RCC 7860 (cell line): ENCODE results near the gene MEIKIN.

Source experiments
- DNase-seq: peaks from one replicate; pipeline ENCODE4 v3.0.0-alpha.2; 2015; ENCODE audit warnings: low spot score
- FAIRE-seq: peaks from 2 replicates; lab custom pipeline; 2012; peaks lifted over from hg19 to GRCh38; lab: Jason Lieb, UNC

Gene MEIKIN

DNA sequence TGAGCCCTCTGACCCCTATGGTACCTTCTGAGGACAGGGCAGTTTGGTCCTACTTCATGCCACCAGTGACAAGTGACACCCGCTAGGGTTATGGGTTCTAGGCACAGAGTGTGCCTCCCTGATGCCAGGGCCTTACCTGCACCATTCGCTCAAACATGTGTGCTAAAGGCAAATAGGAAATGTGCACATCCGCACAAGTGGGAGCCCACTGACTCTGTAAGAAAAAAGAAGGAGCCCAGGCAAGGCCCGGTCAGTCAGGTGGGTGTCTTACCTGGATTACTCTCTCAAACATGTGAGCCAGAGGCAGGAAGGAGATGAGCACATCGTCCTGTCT is 29.1 kb upstream of the MEIKIN start:
- DNase-seq = no peak
- no peak for FAIRE-seq

DNA sequence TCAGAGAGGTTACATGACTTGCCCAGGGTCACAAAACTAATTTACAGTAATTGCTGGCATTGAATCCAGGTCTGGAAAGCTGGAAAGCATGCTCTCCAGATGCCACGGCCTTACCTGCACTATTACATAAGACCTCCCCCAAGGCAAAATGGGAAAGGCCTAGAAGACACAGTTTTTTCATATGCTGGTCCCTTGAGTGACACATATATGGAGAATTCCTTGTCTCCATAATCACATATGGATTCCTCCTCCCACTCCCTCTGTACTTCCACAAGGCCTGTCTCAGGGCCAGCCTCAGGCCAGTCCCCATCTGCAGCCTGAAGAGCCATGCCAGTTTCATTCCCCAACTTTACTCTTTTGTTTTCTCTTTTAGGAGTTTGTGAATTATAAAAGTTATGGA is 28.6 kb upstream of the MEIKIN start:
- FAIRE-seq = no peak
- no peak for DNase-seq

DNA sequence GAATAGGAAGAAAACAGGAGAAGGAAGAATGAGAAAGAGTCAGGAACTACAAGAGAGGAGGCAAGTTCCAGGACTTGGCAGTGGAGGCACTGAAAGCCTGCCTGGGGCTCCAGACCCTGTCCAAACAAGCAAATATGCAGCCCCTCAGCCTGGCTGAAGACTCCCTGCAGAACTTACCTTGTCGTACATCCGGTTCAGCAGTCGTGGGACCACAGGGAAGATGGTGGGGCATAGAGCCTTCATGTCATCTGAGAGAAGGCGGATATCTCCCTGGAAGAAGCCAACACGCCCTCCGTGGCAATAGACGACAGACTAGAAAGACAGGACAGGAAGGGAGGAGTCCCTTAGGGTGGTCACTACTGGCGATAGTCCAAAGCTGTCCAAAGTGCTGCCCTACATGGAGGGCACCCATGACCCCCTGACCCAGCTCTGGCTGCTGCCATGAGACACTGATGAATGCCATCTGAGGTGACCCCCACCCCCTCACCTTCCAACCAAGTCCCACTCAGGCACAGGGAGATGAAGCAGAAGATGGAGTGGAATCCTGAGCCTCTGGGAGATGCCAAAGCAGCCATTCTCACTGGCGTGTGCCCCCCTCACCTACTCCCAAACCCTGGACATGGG is 27.7 kb upstream of the MEIKIN start:
- DNase-seq (no peak), FAIRE-seq (no peak)

DNA sequence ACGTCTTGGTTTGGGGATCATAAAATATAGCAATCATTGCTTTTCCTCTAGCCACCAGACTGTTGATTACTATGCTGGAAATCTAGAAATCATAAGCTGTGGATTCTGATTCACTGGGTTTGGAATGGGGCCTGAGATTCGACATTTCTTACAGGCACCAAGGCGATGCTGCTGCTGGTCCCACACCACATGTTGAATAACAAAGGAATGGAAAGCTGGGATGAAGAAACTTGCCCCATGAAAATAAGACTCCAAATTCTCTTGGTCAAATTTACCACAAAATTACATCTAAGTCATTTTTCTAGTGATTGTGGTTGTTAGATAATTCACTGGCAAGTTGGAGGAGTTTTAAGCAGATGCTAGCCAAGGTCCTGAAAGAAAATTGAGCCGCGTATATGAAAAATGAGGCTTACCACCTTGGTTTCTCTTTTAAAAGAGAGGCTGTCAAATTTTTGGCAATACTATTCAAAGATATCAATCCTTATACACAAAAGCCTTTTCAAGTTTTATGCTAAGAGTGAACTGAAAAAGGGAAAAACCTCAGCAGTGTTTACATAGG is 23.0 kb upstream of the MEIKIN start:
- no peak for FAIRE-seq
- no peak for DNase-seq

DNA sequence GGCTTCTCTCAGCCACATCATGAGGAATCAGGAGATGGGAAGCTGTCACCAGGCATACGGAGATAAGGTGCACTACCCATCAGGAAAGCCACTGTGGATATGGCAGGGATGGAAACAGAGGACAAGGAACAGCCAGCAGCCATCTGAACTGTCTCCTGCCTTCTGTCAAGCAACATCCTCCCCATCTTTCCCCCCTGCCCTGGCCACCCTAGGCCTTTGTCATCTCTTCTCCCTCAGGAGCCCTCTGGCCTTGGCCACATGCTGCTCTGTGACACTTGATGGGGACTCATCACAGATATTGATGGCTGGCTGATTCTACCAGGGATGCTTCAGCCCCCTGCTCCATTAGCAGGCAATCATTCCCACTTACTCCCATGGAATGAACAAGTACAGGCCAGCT is 21.1 kb upstream of the MEIKIN start:
- DNase-seq (no peak), FAIRE-seq (no peak)

DNA sequence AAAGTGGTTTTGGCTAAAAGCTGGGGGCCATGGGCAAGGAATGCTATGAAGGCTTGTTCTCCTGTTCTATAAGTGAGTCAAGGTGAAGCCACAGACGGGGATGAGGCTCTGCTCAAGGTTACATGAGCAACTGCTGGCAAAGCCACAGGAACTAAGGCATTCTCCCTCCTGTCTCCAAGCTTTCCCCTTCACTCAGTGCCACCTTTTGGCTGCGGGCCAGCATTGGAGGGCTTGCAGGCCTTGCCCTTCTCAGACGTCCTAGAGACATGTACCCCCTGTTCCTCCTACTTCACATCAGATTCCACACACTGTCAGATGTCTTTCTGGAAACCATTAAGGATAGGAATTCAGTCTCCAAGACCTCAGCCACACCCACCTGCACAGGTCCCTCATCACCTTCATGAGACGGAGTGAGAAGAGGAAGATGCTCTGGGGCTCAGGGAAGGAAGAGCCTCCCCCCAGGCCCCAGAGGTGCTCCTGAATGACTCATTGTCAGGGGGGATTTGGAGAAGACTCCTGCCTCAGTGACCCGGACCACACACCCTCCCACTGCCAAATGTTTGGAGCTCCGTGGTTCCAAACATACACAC is 20.5 kb upstream of the MEIKIN start:
- no peak for FAIRE-seq
- DNase-seq = no peak

DNA sequence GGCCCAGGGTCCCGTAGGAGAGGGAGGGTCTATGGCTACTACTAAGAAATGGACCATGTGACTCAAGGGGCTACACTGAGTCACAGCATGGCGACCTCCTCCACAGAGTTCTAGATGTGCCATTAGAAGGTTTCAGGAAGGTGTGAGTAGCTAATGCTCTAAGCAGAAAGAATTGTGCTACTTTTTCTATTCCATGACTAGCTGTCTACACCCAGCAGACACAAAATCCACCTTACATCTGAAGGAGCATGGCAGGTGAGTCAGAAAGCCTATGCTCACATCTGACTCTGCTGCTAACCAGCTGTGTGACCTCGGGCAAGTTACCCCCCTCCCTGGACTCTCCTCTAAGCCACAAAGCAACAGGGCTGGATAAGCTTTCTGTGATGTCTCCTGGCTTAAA is 14.4 kb upstream of the MEIKIN start:
- no peak for DNase-seq

DNA sequence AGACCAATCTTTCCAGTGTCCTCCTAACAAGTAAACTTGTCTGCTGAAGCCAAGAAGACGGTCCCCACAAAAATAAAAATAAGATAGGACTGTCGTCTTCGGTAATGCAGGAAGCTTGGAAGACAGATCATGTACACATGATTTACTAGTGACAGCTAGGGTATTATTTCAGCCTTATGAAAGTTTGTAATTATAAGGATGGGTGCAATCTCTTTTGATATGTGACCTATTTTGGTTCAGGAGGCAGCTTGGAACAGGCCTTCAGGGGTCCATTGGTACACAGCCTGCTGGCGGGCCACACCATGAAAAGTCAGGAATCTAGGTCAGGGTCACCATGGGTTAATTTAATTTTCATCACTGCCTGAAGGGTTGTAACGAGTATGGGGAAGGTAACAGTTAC is 13.7 kb upstream of the MEIKIN start:
- FAIRE-seq (no peak), DNase-seq (no peak)

More for the DNA sequence above, 14.4 kb upstream of the MEIKIN start:
- FAIRE-seq = no peak

DNA sequence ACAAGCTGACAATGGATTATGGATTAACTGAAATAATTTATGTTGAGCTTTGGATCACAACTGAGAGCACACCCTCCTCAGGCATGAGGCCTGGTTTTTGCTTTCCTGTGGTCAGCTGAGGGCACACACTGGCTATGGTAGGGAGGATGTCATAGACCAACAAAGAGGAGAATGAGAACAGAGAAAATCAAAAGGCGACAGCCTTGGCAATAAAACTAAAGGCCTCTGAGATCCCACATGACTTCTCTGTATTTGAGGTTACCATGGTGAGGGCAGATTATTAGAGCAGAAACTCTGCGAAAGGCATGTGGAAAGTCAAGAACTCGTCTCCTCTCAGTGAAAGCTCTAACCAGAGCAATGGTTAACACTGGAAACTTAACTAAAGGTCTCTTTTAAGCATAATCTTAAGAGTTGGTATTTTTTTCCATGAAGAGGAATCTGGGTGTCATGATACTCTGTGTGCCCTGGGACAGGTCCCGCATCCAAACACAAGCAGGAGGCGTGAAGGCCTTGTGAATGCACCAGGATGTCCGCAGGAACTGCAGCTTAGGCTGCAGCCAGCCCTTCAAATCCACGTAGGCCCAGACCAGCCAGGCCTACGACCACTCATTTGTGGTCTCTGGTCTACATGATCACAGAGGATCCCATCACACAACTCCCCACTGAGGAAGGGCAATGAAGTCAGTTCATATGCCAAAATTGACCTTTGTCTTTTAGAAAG is 12.4 kb upstream of the MEIKIN start:
- FAIRE-seq = no peak
- DNase-seq = no peak

DNA sequence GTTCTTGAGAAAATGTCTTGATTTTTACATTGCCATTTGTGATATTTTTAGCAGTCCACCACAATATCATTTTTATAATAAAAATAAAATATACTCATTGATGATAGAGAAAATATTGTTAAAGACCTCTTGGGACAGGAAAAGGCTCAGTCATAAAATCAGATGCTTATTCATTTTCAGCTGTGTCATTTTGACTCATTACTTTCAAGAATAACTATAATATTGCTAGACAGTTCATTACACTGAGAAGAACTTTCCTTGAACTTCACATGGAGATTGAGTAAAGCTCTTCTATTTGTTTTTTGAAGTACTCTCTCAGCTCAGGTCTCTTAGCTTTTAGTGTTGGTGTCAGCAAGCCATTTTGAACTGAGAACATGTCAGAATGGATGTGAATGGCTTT is 8.5 kb upstream of the MEIKIN start:
- FAIRE-seq = no peak

DNA sequence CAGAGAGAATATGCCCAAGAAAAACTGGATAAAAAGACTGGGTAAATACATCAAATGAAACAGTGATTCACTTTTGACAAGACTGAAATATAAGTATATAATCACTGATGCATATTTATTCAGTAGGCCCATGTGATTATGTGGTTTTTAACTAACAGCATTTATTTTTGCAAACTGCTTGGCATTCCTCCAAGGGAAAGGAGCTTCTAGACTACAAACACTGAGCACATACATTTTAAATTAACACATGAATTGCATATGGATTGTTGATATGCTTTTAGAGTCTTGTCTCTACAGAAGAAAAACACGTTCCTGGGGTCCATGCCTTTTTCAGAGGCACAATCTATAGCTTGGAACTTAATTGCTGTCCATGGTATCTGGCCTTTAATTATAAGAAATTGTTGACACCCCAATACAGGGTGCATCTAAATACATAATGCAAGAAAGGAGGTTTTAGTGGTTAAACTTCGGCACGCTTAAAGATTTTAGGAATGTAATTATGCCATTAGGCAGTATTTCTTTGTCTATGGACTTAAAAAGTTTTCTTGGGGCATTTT is 6.9 kb upstream of the MEIKIN start:
- DNase-seq (no peak), FAIRE-seq (no peak)

More for the DNA sequence above, 8.5 kb upstream of the MEIKIN start:
- no peak for DNase-seq

DNA sequence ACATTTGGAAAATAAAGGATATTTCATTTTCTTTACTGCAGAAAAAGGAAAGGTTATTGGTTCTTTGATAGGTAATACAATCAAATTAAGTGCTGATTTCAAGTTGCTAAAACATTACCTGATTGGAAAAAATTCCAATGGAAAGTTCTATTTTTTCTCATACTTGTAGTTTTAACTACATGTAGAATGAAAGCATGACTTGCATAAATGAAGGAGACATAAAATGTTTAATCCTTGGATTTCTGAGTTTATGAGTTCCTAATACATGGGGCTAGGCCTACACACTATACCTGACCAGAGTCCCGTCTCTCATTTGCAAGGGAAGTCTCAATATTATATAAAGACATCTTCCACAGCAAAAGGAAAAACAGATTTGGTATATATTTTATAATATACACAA is 5.2 kb upstream of the MEIKIN start:
- no peak for FAIRE-seq
- DNase-seq = no peak

DNA sequence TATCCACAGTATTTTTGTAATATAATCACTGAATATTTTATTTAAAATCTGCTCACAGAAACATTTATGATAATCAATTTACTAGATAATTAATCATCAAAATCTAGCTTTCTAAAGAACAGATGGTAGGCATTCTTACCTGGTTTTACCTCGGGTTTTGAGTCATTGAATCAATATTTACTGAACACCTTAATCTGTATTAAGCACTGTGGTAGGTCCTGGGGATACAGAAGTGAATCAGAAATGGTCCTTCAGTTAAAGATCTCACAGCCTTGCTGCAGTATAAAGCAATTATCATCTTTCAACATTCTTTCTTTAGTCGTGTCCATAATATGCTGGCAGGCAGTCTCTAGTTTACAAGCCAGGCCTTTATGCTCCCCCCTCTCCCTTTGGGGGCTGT is 2.0 kb upstream of the MEIKIN start:
- DNase-seq = no peak
- FAIRE-seq = no peak

DNA sequence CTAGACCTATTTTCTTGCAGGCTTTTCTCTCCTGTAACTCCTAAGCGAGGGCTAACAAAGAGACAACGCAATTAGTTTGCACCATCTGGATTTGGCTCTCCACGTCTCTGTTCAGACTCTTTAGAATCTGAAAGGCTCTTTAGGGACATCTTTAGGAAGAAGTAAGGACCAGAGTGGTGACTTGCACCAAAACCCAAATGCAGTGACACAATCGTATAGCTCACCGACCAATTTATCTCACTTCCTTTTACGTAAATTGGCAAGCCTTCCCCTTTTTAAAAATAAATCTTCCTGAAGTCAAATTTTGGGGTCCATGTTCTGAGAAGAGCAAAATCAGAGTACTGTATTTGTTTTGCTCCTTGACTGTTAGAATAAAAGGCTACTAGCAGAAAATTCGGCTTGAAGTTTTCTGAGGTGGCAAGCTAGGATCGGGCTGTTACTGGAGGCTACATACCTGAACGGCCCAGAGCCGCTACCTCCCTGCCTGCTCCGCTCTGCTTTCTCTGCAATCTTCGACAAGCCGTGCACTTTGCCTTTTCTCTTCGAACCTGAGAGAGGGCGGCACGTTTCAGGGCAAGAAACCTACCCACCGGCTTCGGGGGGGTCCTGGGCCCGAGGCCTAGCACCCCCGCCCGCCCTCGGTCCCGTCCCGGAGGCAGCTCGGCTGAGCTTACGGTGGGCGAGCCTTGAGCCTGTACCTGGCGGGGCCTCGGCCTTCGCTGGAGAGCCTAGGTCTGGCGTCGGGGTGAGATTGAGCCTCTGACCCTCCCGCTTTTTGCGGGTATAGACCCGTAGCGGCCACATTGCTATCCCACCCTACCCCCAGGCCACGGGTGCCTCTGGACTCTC is 537 bp downstream of the MEIKIN start:
- FAIRE-seq (no peak), DNase-seq (no peak)

DNA sequence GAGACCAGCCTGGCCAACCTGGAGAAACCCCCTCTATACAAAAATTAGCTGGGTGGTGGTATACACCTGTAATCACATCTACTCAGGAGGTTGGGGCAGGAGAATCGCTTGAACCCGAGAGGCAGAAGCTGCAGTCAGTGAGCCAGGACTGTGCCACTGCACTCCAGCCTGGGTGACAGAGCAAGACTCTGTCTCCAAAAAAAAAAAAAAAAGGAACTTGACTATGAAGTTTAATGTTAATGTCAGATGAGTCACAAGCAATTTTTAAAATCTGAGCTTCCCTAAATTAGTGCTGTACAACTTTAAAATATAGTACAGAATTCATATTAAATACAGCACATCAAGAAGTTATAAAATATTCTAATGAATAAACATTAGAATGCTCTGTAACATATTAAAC is 1.5 kb downstream of the MEIKIN start:
- no peak for DNase-seq
- FAIRE-seq = no peak

DNA sequence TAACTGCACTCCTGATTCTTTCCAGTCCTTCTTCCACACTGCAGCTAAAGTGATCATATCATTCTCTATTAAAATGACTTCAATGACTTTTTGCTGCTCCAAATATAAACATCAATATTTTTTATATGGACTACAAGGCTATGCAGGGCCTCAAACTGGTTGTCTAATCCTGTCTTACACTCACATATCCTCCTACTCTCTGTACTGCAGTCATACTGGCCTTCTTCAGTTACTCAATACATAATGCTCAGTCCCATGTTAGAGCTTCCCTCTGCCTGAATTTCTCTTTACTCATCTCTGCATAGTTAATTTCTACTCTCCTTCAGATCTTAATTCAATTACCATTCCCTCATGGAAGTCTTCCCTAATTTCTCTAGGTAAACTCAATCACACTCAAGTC is 3.4 kb downstream of the MEIKIN start:
- no peak for FAIRE-seq
- no peak for DNase-seq

DNA sequence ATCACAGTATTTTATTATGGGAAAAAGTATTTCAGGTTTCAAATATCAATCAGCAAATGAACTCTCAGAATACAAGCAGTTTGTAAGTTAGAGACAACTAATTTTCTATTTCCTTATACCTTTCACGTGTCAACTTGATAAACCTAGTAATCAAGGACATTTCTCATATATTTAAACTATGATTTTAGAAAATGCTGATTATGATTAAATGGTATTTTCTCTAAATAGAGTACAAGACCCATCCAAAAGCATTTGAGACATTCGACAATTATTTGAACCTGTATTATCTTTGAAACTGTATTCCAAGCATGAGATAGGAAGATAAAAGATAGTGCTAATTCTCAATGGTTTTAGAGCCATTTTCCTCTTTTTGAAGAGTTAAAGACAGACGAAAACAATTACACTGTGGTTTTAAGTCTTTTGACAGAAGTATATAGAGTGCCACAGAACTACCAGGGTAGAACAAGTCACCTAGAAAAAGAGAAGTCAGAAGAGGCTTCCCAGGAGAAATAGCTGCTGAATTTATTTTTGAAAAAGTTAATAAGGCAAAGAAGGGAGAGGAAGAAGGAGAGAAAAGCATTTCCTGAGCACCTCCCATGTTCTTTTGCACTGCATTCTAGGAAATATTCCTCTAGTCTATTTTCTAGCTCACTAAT is 5.6 kb downstream of the MEIKIN start:
- FAIRE-seq = no peak
- DNase-seq = no peak

DNA sequence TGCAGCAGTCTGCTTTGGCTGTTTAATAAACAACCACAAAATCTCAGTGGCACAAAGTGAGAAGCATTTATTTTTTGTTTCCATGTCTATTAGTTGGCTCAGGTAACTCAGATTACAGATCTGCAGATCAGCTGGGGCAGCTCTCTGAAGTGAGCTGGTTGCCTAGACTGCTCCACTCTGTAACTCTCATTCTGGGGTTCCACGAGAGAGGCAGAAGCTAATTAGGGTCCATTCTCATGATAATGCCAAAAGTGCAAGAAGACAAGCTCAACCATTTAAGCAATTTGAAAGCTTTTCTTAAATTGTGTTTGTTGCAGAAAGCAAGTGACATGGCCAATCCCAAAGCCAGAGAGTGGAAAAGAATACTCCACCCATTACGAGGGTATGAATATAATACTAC is 13.2 kb downstream of the MEIKIN start:
- FAIRE-seq = no peak
- DNase-seq = no peak

DNA sequence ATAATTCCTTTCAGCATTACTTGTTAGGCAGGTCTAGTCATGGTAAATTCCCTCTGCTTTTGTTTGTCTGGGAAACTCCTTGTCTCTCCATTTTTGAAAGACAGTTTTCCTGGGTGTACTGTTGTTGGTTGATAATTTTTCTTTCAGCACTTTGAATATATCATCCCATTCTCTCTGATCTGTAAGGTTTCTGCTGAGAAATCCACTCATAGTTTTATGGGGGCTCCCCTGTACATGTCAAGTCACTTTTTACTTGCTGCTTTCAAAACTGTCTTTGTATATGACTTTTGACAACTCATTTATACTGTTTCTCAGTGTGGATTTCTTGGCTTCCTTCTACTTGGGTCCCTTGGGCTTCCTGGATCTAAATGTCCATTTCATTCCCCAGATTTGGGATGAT is 16.5 kb downstream of the MEIKIN start:
- FAIRE-seq (no peak), DNase-seq (no peak)

DNA sequence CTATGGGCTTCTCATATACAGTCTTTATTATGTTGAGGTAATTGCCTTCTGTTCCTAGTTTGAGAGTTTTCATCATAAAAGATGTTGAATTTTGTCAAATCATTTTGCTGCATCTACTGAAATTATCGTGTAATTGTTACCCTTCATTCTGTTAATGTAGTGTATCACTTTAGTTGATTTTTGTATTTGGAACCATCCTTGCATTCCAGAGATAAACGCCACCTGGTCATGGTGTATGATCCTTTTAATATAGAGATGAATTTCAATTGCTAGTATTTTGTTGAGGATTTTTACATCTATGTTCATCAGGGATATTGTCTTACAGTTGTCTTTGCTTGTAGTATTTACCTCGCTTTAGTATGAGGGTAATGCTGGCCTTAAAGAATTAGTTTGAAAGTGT is 19.3 kb downstream of the MEIKIN start:
- FAIRE-seq (no peak), DNase-seq (no peak)

DNA sequence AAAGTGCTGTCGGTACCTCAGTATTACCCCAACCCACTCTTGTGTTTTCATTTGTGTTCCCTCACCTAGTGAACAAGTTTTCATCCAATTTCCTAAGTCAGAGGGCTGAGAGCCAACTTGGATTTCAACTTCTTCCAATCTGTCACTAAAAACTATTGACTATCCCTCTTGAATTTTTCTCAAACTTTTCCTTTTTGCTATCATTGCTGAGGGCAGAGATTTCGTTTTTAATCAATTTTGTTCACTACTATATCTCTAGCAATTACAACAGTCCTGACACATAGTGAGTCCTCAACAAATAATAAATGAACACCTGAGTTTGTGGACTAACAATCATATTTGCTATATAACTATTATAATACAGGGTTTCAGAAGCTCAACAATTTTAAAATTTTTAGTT is 29.0 kb downstream of the MEIKIN start:
- DNase-seq = no peak
- FAIRE-seq = no peak
